IMR-90 (cell line): Measurements from ENCODE around the gene GLT8D2. TPM values are rescaled to one million over a fixed set of nuclear protein-coding genes. Genes with fewer than 3 reads are reported as not detected.

Experiments
- ATAC-seq: fragments of 200-7000 bp; cut with Tn5 transposase; 2 replicates; pipeline ENCODE4 v1.9.1; 2020; ENCODE audit warnings: low read depth, mild to moderate bottlenecking, moderate library complexity
- BruUV-seq: library from RNA; stranded (reverse); fragments of 400-500 nt; replicated peaks from 2 replicates; lab custom pipeline; 2021; lab: Mats Ljungman, UMichigan
- CTCF ChIA-PET: fragments of 300-600 bp; formaldehyde crosslinking; extraction: SDS; loops from one replicate; lab custom pipeline; 2021; ENCODE audit warnings: antibody characterized with exemption; lab: Yijun Ruan, JAX
- POLR2A ChIA-PET: fragments of 300-600 bp; sonication (Branson Sonifier 250); formaldehyde crosslinking; loops from one replicate; lab custom pipeline; 2022; ENCODE audit warnings: antibody characterized with exemption; ENCODE audit not compliant: unreplicated experiment; lab: Charles Lee
- DNase-seq: peaks from one replicate; pipeline ENCODE4 v3.0.0; 2013
- H2AFZ ChIP-seq: replicated peaks from 2 replicates; pipeline ENCODE3; 2013; ENCODE audit warnings: low read length, mild to moderate bottlenecking; ENCODE audit not compliant: poor library complexity
- H2AK5ac ChIP-seq: 2 replicates; pipeline ENCODE4 v1.6.1; 2013; ENCODE audit warnings: low read depth, low read length, inconsistent platforms
- H2AK9ac ChIP-seq: replicated peaks from 2 replicates; pipeline ENCODE3; 2013; ENCODE audit warnings: mild to moderate bottlenecking, low read depth, low read length, moderate library complexity; ENCODE audit not compliant: poor library complexity
- H2BK120ac ChIP-seq: 2 replicates; pipeline ENCODE4 v1.6.1; 2013; ENCODE audit warnings: low read depth, low read length, inconsistent platforms
- H2BK15ac ChIP-seq: 3 replicates; pipeline ENCODE4 v1.6.1; 2013; ENCODE audit warnings: low read depth, low read length, inconsistent platforms
- H2BK20ac ChIP-seq: 2 replicates; pipeline ENCODE4 v1.6.1; 2013; ENCODE audit warnings: low read depth, mild to moderate bottlenecking, inconsistent platforms, low read length, moderate library complexity
- H2BK5ac ChIP-seq: 2 replicates; pipeline ENCODE4 v1.6.1; 2013; ENCODE audit warnings: mild to moderate bottlenecking, low read depth, low read length, inconsistent platforms; ENCODE audit not compliant: poor library complexity, severe bottlenecking
- H3K14ac ChIP-seq: replicated peaks from 2 replicates; pipeline ENCODE4 v1.6.1; 2013; ENCODE audit warnings: low read depth, low read length, inconsistent platforms
- H3K18ac ChIP-seq: 2 replicates; pipeline ENCODE4 v1.6.1; 2013; ENCODE audit warnings: low read depth, low read length, control low read depth
- H3K23ac ChIP-seq: 2 replicates; pipeline ENCODE4 v1.6.1; 2013; ENCODE audit warnings: low read depth, low read length, inconsistent platforms
- H3K27ac ChIP-seq: 2 replicates; pipeline ENCODE4 v1.5.1; 2013; ENCODE audit warnings: mild to moderate bottlenecking, control low read depth, low read length; ENCODE audit not compliant: insufficient read depth
- H3K27me3 ChIP-seq: 2 replicates; pipeline ENCODE4 v1.6.1; 2013; ENCODE audit warnings: low read length; ENCODE audit not compliant: control insufficient read depth, insufficient read depth
- H3K36me3 ChIP-seq: 2 replicates; pipeline ENCODE4 v1.6.1; 2013; ENCODE audit warnings: low read length, mixed read lengths; ENCODE audit not compliant: control insufficient read depth, insufficient read depth
- H3K4ac ChIP-seq: 2 replicates; pipeline ENCODE4 v1.6.1; 2013; ENCODE audit warnings: low read depth, low read length, inconsistent platforms
- H3K4me1 ChIP-seq: 2 replicates; pipeline ENCODE4 v1.6.1; 2013; ENCODE audit warnings: low read length, mixed read lengths; ENCODE audit not compliant: control insufficient read depth, insufficient read depth
- H3K4me2 ChIP-seq: 2 replicates; pipeline ENCODE4 v1.6.1; 2013; ENCODE audit warnings: low read depth, mild to moderate bottlenecking, control low read depth, low read length, moderate library complexity
- H3K4me3 ChIP-seq: 2 replicates; pipeline ENCODE4 v1.5.1; 2013; ENCODE audit warnings: low read depth, mild to moderate bottlenecking, control low read depth, low read length, moderate library complexity; ENCODE audit not compliant: insufficient read depth
- H3K56ac ChIP-seq: 2 replicates; pipeline ENCODE4 v1.6.1; 2013; ENCODE audit warnings: low read length, inconsistent platforms; ENCODE audit not compliant: insufficient read depth; ENCODE audit errors: extremely low read depth
- H3K79me1 ChIP-seq, 2 experiments: 2 replicates each; pipeline ENCODE4 v1.6.1; 2013; ENCODE audit warnings: low read length in 2 of 2, inconsistent platforms in 1 of 2, low read depth in 1 of 2
- H3K9ac ChIP-seq: 2 replicates; pipeline ENCODE4 v1.6.1; 2013; ENCODE audit warnings: low read depth, low read length, control low read depth
- H3K9me1 ChIP-seq: 2 replicates; pipeline ENCODE4 v1.6.1; 2013; ENCODE audit warnings: low read length, inconsistent platforms; ENCODE audit not compliant: insufficient read depth
- H3K9me3 ChIP-seq: 2 replicates; pipeline ENCODE4 v1.6.1; 2013; ENCODE audit warnings: low read length; ENCODE audit not compliant: control insufficient read depth, insufficient read depth
- H4K20me1 ChIP-seq: 2 replicates; pipeline ENCODE4 v1.6.1; 2013; ENCODE audit warnings: low read length, inconsistent platforms; ENCODE audit not compliant: insufficient read depth
- H4K5ac ChIP-seq: 2 replicates; pipeline ENCODE4 v1.6.1; 2013; ENCODE audit warnings: mild to moderate bottlenecking, low read depth, low read length, control low read depth
- H4K8ac ChIP-seq, 2 experiments: 2 replicates each; pipeline ENCODE4 v1.6.1; 2013; ENCODE audit warnings: low read depth in 2 of 2, low read length in 2 of 2, control low read depth in 1 of 2, inconsistent platforms in 1 of 2
- H4K91ac ChIP-seq: 2 replicates; pipeline ENCODE4 v1.6.1; 2013; ENCODE audit warnings: low read depth, low read length, inconsistent platforms; ENCODE audit not compliant: insufficient read depth
- MXI1 ChIP-seq: IDR thresholded peaks from 2 replicates; pipeline ENCODE4 v1.6.1; 2012; ENCODE audit warnings: low read depth, mild to moderate bottlenecking, low read length, moderate library complexity, borderline replicate concordance
- POLR2A ChIP-seq: IDR thresholded peaks from 2 replicates; pipeline ENCODE4 v1.6.1; 2012; ENCODE audit warnings: mild to moderate bottlenecking, low read depth, low read length
- WGBS, 2 experiments: methylation state at CpG; one replicate each; pipeline versions ENCODE4 v1.1.5 to v1.1.7; 2013; ENCODE audit warnings: missing lambda C conversion rate in 2 of 2; ENCODE audit not compliant: insufficient read length in 1 of 2; ENCODE audit errors: extremely low coverage in 2 of 2; 5-methylcytosine and 5-hydroxymethylcytosine counted together
- dilution Hi-C: fragments of 300-500 bp; cut with HindIII; formaldehyde crosslinking; loops from one replicate; pipeline ENCODE4 v1.14.3; 2018; ENCODE audit warnings: low sequenced_read_pairs; ENCODE audit not compliant: unreplicated experiment
- in situ Hi-C: fragments of 300-500 bp; cut with MboI; formaldehyde crosslinking; loops from 3 replicates; pipeline ENCODE4 v1.14.3; 2019; ENCODE audit warnings: low sequenced_read_pairs, inconsistent platforms, mixed read lengths
- intact Hi-C: fragments of 100-400 bp; cut with micrococcal nuclease; formaldehyde crosslinking; loops from 2 replicates; pipeline ENCODE4 v1.10.0; 2022
- polyA plus RNA-seq, 3 experiments: library from polyadenylated mRNA; depleted of rRNA; stranded (reverse); fragments of >200 nt; gene quantifications; 2 replicates each; pipeline ENCODE4 v1.2.3, GENCODE V29; 2012; ENCODE audit warnings: low replicate concordance in 1 of 3
- total RNA-seq: library from RNA; depleted of rRNA; stranded (reverse); fragments of >200 nt; gene quantifications from 2 replicates; pipeline ENCODE4 v1.2.3, GENCODE V29; 2012
- TF ChIP-seq, protein P1 (sequence below): fragments of 150-350 bp; IDR thresholded peaks from 2 replicates; pipeline ENCODE4 v1.6.1; 2016; ENCODE audit warnings: low read depth, mild to moderate bottlenecking, low read length, moderate library complexity, borderline replicate concordance

GLT8D2 gene
- total and polyA plus RNA-seq, 2 of the 4 experiments (the other 2 are of a cell fraction) = 33.5 to 47.9 TPM

DNA sequence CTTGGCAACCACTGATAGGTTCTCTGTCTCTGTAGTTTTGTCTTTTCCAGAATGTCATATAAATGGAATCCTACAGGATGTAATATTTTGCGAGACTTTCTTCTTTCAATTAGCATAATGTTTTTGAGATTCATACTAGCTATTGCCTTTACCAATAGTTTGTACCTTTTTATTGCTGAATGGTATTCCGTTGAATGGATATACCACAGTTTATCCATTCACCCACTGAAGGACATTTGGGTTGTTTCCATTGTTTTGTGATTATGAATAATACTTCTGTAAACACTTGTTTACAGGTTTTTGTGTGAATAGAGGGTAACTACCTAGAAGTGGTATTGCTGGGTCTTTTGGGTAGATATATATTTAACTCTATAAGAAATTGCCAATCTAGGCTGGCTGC lies 26.3 kb downstream of the GLT8D2 start:
- H2AK9ac ChIP-seq = no peak overlapping the region
- no peaks in the 10 kb centered on the region for H3K27me3 ChIP-seq
- ChIA-PET CTCF (no interaction called here), POLR2A (no interaction called here)
- H3K4me3 ChIP-seq = no peak overlapping the region
- intact Hi-C loops (no loop called here), dilution Hi-C loops (no loop called here), in situ Hi-C loops (no loop called here)
- no peak overlapping the region for H3K9ac ChIP-seq
- no peak overlapping the region for H2AK5ac ChIP-seq
- H4K5ac ChIP-seq = no peak overlapping the region
- peaks cover 0 to 3% of the 10 kb centered on the region in 2 experiments; a peak in 1 of 4 replicates for H3K79me1 ChIP-seq
- no peak overlapping the region for H3K56ac ChIP-seq
- no peak overlapping the region for H3K4ac ChIP-seq
- no peak overlapping the region for H3K27ac ChIP-seq
- H3K4me2 ChIP-seq = no peak overlapping the region
- H3K36me3 ChIP-seq = no peaks in the 10 kb centered on the region
- no peak overlapping the region for H3K18ac ChIP-seq
- no TSS peak for BruUV-seq
- H2BK15ac ChIP-seq = no peak overlapping the region
- DNase-seq (no peak), ATAC-seq (no peak)
- no peak overlapping the region for H2BK120ac ChIP-seq
- no peak for TF ChIP-seq MXI1
- TF ChIP-seq, protein P1, sequence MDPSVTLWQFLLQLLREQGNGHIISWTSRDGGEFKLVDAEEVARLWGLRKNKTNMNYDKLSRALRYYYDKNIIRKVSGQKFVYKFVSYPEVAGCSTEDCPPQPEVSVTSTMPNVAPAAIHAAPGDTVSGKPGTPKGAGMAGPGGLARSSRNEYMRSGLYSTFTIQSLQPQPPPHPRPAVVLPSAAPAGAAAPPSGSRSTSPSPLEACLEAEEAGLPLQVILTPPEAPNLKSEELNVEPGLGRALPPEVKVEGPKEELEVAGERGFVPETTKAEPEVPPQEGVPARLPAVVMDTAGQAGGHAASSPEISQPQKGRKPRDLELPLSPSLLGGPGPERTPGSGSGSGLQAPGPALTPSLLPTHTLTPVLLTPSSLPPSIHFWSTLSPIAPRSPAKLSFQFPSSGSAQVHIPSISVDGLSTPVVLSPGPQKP = no peak
- no peak for TF ChIP-seq POLR2A
- no CpG with 5 or more reads among the region's 2 CpGs for WGBS, 2 experiments
- H3K14ac ChIP-seq = no peak overlapping the region
- H3K23ac ChIP-seq = no peak overlapping the region
- no peaks in the 10 kb centered on the region for H4K20me1 ChIP-seq
- H2BK20ac ChIP-seq = no peak overlapping the region
- no peak overlapping the region for H4K8ac ChIP-seq
- H3K4me1 ChIP-seq = no peaks in the 10 kb centered on the region
- peaks cover 2% of the 10 kb centered on the region for H3K9me3 ChIP-seq
- H4K91ac ChIP-seq = no peak overlapping the region
- H2AFZ ChIP-seq = no peak overlapping the region
- no peak overlapping the region for H2BK5ac ChIP-seq
- H3K9me1 ChIP-seq = no peaks in the 10 kb centered on the region
